NCI-H2196 (cell line): ENCODE data around the gene SMCR8.
"Not testable (repeated sequence)": the region's sequence is repeated elsewhere in the genome, so short reads cannot be mapped to it uniquely, and the experiment has no call there.

ENCODE experiments used
- DNase-seq: peaks from one replicate; lab custom pipeline; 2025; ENCODE audit not compliant: unreplicated experiment; lab: John Stamatoyannopoulos, UW

SMCR8 gene

GRCh38 chr17:18314731-18315561, at the start of gene SMCR8, which contains the start of gene TOP3A:
SMCR8 (plus strand) TSS chr17:18315293; CDS start chr17:18315790, 497 bp downstream.
TOP3A (minus strand) TSS chr17:18314994; CDS start chr17:18314778, 216 bp downstream.
- DNase-seq, result peak; percentile 78

GRCh38 chr17:18267366-18267765, 47.7 kb upstream of the SMCR8 start:
- no peak for DNase-seq

GRCh38 chr17:18267927-18268711, 47.0 kb upstream of the SMCR8 start:
- DNase-seq, result no peak

- DNase-seq, result no peak
Observed at GRCh38 chr17:18270046-18270931, 44.8 kb upstream of the SMCR8 start.

GRCh38 chr17:18277076-18277475, 38.0 kb upstream of the SMCR8 start:
- DNase-seq, result no peak

GRCh38 chr17:18278867-18279266, 36.2 kb upstream of the SMCR8 start:
- no peak for DNase-seq

GRCh38 chr17:18280249-18280648, 34.8 kb upstream of the SMCR8 start:
- no peak for DNase-seq

- DNase-seq, result no peak
Observed at GRCh38 chr17:18280766-18281371, 34.2 kb upstream of the SMCR8 start.

- DNase-seq, result no peak
Observed at GRCh38 chr17:18281788-18282187, 33.3 kb upstream of the SMCR8 start.

GRCh38 chr17:18285296-18285695, 29.8 kb upstream of the SMCR8 start:
- no peak for DNase-seq

- DNase-seq, result no peak
Observed at GRCh38 chr17:18291718-18292540, 23.2 kb upstream of the SMCR8 start.

- DNase-seq, result not testable (repeated sequence)
Observed at GRCh38 chr17:18298061-18298460, 17.0 kb upstream of the SMCR8 start.

GRCh38 chr17:18300725-18301480, 14.2 kb upstream of the SMCR8 start:
- DNase-seq, result no peak

GRCh38 chr17:18303206-18303605, 11.9 kb upstream of the SMCR8 start:
- DNase-seq, result not testable (repeated sequence)

GRCh38 chr17:18309202-18309601, 5.9 kb upstream of the SMCR8 start:
- no peak for DNase-seq

- DNase-seq, result no peak
Observed at GRCh38 chr17:18314059-18314730, 898 bp upstream of the SMCR8 start.

GRCh38 chr17:18315562-18315922, 449 bp downstream of the SMCR8 start:
- DNase-seq, result no peak

GRCh38 chr17:18315961-18316360, 868 bp downstream of the SMCR8 start:
- DNase-seq, result no peak

- no peak for DNase-seq
Observed at GRCh38 chr17:18318117-18318516, 3.0 kb downstream of the SMCR8 start.
